ENCODE measurements around the gene MRPL24. TPM values are rescaled to one million over a fixed set of nuclear protein-coding genes. Genes with fewer than 3 reads are reported as not detected.

Gene MRPL24
- total RNA-seq, 4 donors from 2014 or later = 54.9 to 121 (median 102) TPM

DNA sequence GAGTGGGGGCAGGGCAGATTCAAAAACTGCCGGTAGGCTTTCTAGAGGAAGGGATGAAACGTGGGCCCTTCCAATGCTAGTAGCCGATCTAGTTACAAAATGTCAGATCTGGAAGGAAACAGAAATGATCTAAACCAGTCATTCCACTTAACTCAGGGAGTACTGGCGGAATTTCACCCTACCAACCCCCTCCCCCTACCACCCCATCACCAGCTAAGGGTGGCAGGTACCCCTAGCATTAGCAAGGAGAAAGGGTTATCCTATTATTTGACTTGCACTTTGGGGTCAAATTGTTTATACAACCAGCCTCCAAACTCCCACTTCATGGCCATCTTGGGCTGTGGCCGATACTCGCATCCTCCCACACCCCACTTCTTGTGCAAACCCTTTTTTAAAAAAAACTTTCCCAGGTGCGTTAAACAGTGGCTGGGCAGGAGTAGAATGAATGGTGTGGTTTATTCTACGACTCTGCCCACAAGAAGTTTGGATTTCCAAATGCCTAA, 644 bp upstream of the MRPL24 start:
- Histone ChIP-seq H3K36me3 (peaks cover 0 to 45% of the 10 kb centered on the region in 2 donors), H3K4me1 (peaks cover 32 to 35% of the 10 kb centered on the region in 2 donors), H3K4me3 (peak overlapping the region; percentile 53 to 94 (median 76)), H3K9me3 (no peaks in the 10 kb centered on the region), H3K27me3 (no peaks in the 10 kb centered on the region), H3K27ac (peak overlapping the region; percentile 87 to 99 (median 92))
- DNase-seq = no peak
- intact Hi-C loops (cut with DNase I; ENCODE audit: low total_unique reads) = loop anchor here (1.0 to 10.0 kb wide), 5 partner anchors 13 to 617 kb away; partner anchors contain the start of genes CCT3, ISG20L2, METTL25B and PRCC
- no peak for ATAC-seq
- in situ Hi-C loops (cut with MboI; ENCODE audit: low sequenced_read_pairs in 4 of 4) = loop anchor here in 1 of 4 donors (25.0 kb wide), 1 partner anchor 679 kb away; the partner anchor contains the start of genes LAMTOR2, RAB25 and UBQLN4
- TF ChIP-seq, protein P1, sequence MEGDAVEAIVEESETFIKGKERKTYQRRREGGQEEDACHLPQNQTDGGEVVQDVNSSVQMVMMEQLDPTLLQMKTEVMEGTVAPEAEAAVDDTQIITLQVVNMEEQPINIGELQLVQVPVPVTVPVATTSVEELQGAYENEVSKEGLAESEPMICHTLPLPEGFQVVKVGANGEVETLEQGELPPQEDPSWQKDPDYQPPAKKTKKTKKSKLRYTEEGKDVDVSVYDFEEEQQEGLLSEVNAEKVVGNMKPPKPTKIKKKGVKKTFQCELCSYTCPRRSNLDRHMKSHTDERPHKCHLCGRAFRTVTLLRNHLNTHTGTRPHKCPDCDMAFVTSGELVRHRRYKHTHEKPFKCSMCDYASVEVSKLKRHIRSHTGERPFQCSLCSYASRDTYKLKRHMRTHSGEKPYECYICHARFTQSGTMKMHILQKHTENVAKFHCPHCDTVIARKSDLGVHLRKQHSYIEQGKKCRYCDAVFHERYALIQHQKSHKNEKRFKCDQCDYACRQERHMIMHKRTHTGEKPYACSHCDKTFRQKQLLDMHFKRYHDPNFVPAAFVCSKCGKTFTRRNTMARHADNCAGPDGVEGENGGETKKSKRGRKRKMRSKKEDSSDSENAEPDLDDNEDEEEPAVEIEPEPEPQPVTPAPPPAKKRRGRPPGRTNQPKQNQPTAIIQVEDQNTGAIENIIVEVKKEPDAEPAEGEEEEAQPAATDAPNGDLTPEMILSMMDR (IDR thresholded peaks at IDR 0.05 in 4 of 5, conservative IDR thresholded peaks at IDR 0.05 in 1 of 5) = no peak
- TF ChIP-seq POLR2A (IDR thresholded peaks at IDR 0.05) = no peak

GRCh38 chr1:156740237-156740740, 599 bp downstream of the MRPL24 start:
- no peaks in the 10 kb centered on the region for H3K9me3 ChIP-seq
- intact Hi-C loops (cut with DNase I; ENCODE audit: low total_unique reads) = loop anchor here (5.0 to 10.0 kb wide), 3 partner anchors 78 to 615 kb away; partner anchors contain the start of genes CCT3 and TSACC
- in situ Hi-C loops (cut with MboI; ENCODE audit: low sequenced_read_pairs in 4 of 4) = loop anchor here in 1 of 4 donors (25.0 kb wide), 1 partner anchor 678 kb away; the partner anchor contains the start of genes LAMTOR2, RAB25 and UBQLN4
- peak; percentile 5 to 6 for ATAC-seq
- H3K4me1 ChIP-seq = peaks cover 20 to 23% of the 10 kb centered on the region in 2 donors
- no peak for TF ChIP-seq POLR2A (IDR thresholded peaks at IDR 0.05)
- TF ChIP-seq, protein P1 (IDR thresholded peaks at IDR 0.05 in 4 of 5, conservative IDR thresholded peaks at IDR 0.05 in 1 of 5) = no peak
- peak overlapping the region; percentile 73 to 94 (median 76) for H3K4me3 ChIP-seq
- peak overlapping the region; percentile 84 to 99 (median 91) for H3K27ac ChIP-seq
- no peaks in the 10 kb centered on the region for H3K27me3 ChIP-seq
- no peak for DNase-seq
- peaks cover 0 to 55% of the 10 kb centered on the region in 2 donors for H3K36me3 ChIP-seq

GRCh38 chr1:156738916-156739315, 2.0 kb downstream of the MRPL24 start:
- Histone ChIP-seq H3K4me1 (peaks cover 15 to 20% of the 10 kb centered on the region in 2 donors), H3K9me3 (no peaks in the 10 kb centered on the region), H3K27me3 (no peaks in the 10 kb centered on the region), H3K27ac (no peak overlapping the region), H3K4me3 (no peak overlapping the region), H3K36me3 (peaks cover 0 to 47% of the 10 kb centered on the region in 2 donors)
- no peak for ATAC-seq
- TF ChIP-seq, protein P1 (IDR thresholded peaks at IDR 0.05 in 4 of 5, conservative IDR thresholded peaks at IDR 0.05 in 1 of 5) = no peak
- no peak for TF ChIP-seq POLR2A (IDR thresholded peaks at IDR 0.05)
- no peak for DNase-seq
- in situ Hi-C loops (cut with MboI; ENCODE audit: low sequenced_read_pairs in 4 of 4) (loop anchor here in 1 of 4 donors (25.0 kb wide), 1 partner anchor 677 kb away; the partner anchor contains the start of genes LAMTOR2, RAB25 and UBQLN4), intact Hi-C loops (cut with DNase I; ENCODE audit: low total_unique reads) (no loop called here)

GRCh38 chr1:156738407-156738806, 2.5 kb downstream of the MRPL24 start:
- H3K4me1 ChIP-seq = peaks cover 15 to 20% of the 10 kb centered on the region in 2 donors
- intact Hi-C loops (cut with DNase I; ENCODE audit: low total_unique reads) (no loop called here), in situ Hi-C loops (cut with MboI; ENCODE audit: low sequenced_read_pairs in 4 of 4) (loop anchor here in 1 of 4 donors (25.0 kb wide), 1 partner anchor 676 kb away; the partner anchor contains the start of genes LAMTOR2, RAB25 and UBQLN4)
- H3K9me3 ChIP-seq = no peaks in the 10 kb centered on the region
- H3K36me3 ChIP-seq = peaks cover 0 to 47% of the 10 kb centered on the region in 2 donors
- no peaks in the 10 kb centered on the region for H3K27me3 ChIP-seq
- H3K27ac ChIP-seq = no peak overlapping the region
- ATAC-seq (no peak), DNase-seq (no peak)
- no peak for TF ChIP-seq POLR2A (IDR thresholded peaks at IDR 0.05)
- TF ChIP-seq, protein P1 (IDR thresholded peaks at IDR 0.05 in 4 of 5, conservative IDR thresholded peaks at IDR 0.05 in 1 of 5) = no peak
- H3K4me3 ChIP-seq = no peak overlapping the region

Measured in gastrocnemius medialis (tissue), 4 donors.